Measurements from ENCODE around the gene TCP11. TPM values are rescaled to one million over a fixed set of nuclear protein-coding genes. Genes with fewer than 3 reads are reported as not detected.
A peak's percentile ranks its signal among the peaks of the same experiment; 100 is the strongest.
"Not testable (repeated sequence)": the region's sequence is repeated elsewhere in the genome, so short reads cannot be mapped to it uniquely, and the experiment has no call there.

Gene TCP11
- total RNA-seq, 1 experiment from 2014 or later = not detected

GRCh38 chr6:35146453-35146852 is 5.3 kb upstream of the TCP11 start:
- DNase-seq (ENCODE audit: low read depth) = peak; percentile 68

GRCh38 chr6:35145757-35146156 is 4.6 kb upstream of the TCP11 start:
- DNase-seq (ENCODE audit: low read depth) = no peak

- no peak for DNase-seq (ENCODE audit: low read depth)
Measured at GRCh38 chr6:35142588-35143569, 1.7 kb upstream of the TCP11 start.

DNA sequence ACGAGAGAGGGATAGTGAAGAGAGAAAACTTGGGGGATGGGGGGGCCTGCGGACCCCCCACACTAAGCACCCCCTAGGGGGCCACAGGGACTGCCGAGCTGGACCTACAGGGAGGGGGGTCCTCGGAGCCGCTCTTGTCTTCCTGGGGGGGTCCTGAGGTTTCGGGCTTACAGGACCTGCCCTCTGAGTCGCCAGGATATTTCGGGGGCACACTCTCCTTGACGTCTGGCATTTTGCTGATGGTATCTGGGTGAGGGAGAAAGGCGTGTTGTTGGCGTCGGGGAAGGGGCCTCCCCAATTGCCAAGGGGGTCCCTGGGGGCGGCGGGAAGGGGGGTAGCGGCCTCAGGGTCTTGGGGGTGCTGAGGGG is 516 bp downstream of the TCP11 start:
- DNase-seq (ENCODE audit: low read depth) = no peak

- peak; percentile 64 for DNase-seq (ENCODE audit: low read depth)
Measured at GRCh38 chr6:35139924-35140638, 1.1 kb downstream of the TCP11 start.

- DNase-seq (ENCODE audit: low read depth) = no peak
Measured at GRCh38 chr6:35139470-35139869, 1.7 kb downstream of the TCP11 start.

DNA sequence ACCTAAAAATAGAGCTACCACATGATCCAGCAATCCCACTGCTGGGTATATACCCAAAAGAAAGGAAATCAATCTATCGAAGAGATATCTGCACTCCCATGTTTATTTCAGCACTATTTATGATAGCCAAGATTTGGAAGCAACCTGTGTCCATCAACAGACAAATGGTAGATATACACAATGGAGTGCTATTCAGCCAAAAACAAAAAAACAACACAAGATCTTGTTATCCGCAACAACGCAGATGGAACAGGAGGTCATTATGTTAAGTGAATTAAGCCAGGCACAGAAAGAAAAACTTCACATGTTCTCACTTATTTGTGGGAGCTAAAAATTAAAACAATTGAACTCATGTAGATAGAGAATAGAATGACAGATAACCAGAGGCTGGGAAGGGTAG is 2.9 kb downstream of the TCP11 start:
- not testable (repeated sequence) for DNase-seq (ENCODE audit: low read depth)

DNA sequence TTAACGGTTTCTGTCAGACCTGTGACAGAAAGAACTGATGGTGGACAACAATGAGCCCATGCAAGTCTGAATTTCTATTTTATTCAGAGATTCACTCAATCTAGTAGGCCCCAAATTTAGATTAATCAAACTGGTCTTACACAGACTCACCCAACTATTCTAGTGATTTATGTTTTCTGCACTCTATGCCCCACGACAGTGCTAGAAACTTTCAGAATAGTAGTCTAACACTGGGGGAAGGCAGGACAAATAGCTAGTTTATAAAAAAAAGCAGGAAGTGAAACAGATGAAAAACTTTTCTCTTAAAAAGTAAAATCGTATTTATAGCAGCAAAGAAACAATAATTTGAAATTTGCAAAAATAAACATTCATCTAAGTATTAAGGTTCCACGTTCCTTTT is 5.0 kb downstream of the TCP11 start:
- DNase-seq (ENCODE audit: low read depth) = no peak

DNA sequence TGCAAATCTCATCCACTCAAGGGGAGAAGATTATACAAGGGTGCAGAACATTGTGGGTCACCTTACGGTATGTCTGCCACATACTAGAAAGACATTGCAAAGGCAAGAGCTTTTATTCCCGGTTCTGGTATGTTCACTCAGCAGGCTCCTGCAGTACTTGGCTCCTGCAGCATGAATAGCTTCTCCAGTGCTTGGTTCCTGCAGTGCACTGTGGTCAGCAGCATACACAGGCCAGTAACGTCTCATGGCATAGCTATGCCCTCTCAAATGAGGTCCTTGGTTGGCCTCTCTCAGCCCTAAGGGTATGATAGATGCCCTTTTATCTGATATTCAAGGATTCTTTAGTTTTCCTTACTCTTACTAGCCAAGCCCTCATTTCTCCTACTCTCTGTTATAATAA is 12.6 kb downstream of the TCP11 start:
- DNase-seq (ENCODE audit: low read depth) = no peak

DNA sequence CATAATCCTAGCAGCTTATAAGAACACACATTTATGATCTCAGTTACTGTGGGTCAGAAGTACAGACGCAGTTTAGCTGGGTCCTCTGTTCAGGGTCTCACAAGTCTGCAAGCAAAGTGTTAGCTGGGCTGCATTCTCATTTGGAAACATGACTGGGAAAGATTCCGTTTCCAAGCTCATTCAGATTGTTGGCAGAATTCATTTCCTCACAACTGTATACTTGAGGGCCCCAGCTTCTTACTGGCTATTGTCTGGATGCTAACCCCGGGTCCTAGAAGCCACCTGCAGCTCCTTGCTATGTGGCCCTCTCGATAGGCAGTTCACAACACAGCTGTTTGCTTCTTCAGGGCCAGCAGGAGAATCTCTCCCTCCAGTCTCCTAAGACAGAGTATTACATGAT is 13.1 kb downstream of the TCP11 start:
- no peak for DNase-seq (ENCODE audit: low read depth)

- no peak for DNase-seq (ENCODE audit: low read depth)
Measured at GRCh38 chr6:35124356-35124755, 16.8 kb downstream of the TCP11 start.

DNA sequence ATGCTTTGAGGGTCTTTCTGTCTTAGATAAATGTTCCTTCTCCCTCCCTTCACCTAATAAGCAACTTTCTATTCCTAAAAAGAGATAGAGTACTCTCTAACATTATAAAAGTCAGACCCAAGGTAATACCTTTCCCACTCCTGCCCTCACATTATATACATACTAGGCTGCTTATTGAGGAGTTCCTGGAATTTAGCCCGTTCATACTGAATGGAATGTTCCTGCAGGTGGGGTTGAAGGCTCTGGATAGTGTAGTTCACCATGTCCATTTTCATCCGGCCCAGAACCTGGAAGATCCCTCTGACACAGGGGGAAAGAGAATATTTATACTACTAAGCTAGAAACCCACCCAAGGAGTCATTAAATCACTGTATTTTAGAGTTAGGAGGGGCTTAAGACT is 20.4 kb downstream of the TCP11 start:
- no peak for DNase-seq (ENCODE audit: low read depth)

- DNase-seq (ENCODE audit: low read depth) = no peak
Measured at GRCh38 chr6:35108309-35108885, 32.7 kb downstream of the TCP11 start.

DNA sequence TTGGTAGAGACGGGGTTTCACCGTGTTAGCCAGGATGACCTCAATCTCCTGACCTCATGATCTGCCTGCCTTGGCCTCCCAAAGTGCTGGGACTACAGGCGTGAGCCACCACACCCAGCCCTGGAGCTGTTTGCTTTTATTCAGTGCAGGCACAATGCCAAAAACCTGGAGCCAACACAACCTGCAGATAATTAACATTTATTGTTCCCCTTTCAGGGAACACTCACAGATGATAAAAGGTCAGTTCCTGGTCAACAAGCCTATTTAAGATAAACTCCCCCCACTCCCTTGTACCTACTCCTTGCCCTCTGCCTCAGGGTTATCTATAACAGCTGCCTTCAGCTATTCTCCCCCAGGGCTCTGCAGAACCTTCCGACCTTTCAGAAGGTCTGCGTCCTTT is 33.4 kb downstream of the TCP11 start:
- DNase-seq (ENCODE audit: low read depth) = not testable (repeated sequence)

GRCh38 chr6:35107208-35107607 is 33.9 kb downstream of the TCP11 start:
- DNase-seq (ENCODE audit: low read depth) = not testable (repeated sequence)

GRCh38 chr6:35106061-35106460 is 35.1 kb downstream of the TCP11 start:
- peak; percentile 37 for DNase-seq (ENCODE audit: low read depth)

GRCh38 chr6:35105078-35105477 is 36.1 kb downstream of the TCP11 start:
- no peak for DNase-seq (ENCODE audit: low read depth)

DNA sequence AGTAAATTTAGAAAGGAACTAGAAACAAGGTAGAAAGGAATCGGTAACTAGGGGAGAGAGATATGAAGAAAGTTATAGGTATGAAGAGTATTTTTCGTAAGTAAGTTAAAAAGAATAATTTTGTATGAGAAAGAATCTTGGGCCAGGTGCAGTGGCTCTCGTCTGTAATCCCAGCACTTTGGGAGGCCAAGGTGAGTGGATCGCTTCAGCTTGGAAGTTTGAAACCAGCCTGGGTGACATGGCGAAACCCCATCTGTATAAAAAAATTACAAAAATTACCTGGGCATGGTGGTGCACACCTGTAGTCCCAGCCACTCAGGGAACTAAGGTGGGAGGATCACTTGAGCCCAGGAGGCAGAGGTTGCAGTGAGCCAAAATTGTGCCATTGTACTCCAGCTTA is 42.0 kb downstream of the TCP11 start:
- no peak for DNase-seq (ENCODE audit: low read depth)

DNA sequence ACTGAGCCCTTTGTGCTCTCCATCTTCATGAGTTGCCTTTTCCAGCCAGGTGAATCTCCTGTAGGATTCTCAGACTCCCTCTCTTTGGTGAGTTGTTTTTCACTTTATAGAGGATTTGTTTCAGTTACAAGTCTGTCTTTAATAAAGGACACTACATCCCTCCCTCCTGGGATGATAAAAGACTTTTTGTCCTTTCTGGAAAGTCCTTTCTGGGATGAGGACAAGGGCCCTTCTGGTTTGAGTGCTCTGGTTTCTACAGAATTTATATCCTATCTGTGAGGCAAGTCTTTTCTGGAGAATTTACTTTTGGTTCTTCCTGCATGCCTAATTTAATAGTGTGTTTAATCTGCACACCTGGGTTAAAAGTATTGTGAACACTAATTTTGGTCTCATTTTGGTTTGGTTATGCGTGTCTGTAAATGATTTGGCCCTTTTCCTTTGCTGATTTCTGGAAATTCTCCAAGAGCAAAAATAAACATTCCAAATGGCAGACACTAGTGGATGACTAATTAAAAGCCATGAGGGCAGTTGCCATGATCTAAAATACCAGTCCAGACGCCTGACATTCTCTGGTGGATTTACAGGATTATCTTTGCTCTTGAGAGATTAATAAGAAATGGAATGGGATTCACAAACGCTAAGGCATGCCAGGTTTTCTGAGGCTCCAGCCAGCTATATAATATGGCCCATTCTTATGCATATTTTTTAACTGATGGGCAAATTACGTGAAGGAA is 44.8 kb downstream of the TCP11 start:
- peak; percentile 90 for DNase-seq (ENCODE audit: low read depth)

DNA sequence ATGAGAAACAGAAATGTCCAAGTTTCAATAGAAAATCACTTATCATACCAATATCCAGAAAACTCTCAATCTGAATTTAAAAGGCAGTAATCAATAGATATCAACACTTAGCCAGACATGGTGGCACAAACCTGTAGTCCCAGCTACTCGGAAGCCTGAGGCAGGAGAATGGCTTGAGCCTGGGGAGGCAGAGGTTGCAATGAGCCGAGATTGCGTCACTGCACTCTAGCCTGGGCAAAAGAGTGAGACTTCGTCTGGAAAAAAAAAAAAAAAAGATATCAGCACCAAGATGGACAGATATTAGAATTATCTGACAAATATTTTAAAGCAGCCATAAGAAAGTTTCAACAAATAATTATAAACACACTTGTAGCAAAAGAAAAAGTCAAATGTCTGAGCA is 47.0 kb downstream of the TCP11 start:
- peak; percentile 35 for DNase-seq (ENCODE audit: low read depth)

DNA sequence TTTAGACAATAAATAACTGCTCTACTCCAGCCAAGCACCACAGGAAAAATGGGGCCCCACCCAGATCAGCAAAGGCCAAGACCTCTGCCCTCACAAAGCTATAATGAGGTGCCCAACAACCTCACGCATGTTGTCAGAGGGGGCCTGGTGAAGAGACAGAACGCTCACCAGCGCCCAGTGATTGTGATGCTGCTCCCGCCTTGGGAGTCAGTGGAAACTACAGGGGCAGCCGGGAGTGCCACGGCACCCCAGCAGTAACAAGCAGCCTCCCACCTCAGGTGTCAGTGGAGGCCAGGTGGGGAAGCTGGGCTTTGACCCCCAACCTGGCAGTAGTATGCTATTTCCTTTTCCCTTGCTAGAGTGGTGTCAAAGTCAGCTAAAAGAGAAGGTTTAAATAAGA is 47.4 kb downstream of the TCP11 start:
- no peak for DNase-seq (ENCODE audit: low read depth)

GRCh38 chr6:35093118-35093445 is 48.1 kb downstream of the TCP11 start:
- DNase-seq (ENCODE audit: low read depth) = no peak
